ENCODE results near the gene EXOSC5.

GRCh38 chr19:41415154-41415571 lies 18.0 kb upstream of the EXOSC5 start:
- TF ChIP-seq CTCF (IDR thresholded peaks at IDR 0.05; ENCODE audit: low read length): no peak
- no peak for TF ChIP-seq EZH2 (IDR thresholded peaks at IDR 0.05; ENCODE audit: borderline replicate concordance, low read length)
